ENCODE measurements around the gene CCDC6.
"Not testable (repeated sequence)": the region's sequence is repeated elsewhere in the genome, so short reads cannot be mapped to it uniquely, and the experiment has no call there.

The CCDC6 gene

DNA sequence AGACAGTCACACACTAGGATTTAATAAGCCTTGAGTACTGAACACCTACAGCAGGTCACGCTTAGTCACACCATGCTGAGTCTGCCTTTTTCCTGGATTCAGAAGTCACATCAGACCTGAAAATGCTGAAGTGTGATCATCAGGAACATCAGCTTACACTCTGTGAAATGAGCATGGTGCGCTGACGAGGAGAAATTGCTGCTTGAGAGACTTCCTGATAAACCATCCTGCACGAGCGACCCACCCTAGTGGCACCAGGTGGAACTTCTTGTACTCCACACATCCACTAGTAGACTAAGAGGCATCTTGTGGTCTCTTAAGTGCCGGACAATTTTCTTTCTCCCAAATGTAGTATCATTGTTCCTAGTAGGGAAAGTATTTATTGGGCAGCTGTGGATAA, 101.3 kb downstream of the CCDC6 start:
- DNase-seq: no peak

- DNase-seq: no peak
These were observed 102.1 kb downstream of the CCDC6 start for GRCh38 chr10:59804220-59804619.

GRCh38 chr10:59803714-59804113, 102.6 kb downstream of the CCDC6 start:
- no peak for DNase-seq

DNA sequence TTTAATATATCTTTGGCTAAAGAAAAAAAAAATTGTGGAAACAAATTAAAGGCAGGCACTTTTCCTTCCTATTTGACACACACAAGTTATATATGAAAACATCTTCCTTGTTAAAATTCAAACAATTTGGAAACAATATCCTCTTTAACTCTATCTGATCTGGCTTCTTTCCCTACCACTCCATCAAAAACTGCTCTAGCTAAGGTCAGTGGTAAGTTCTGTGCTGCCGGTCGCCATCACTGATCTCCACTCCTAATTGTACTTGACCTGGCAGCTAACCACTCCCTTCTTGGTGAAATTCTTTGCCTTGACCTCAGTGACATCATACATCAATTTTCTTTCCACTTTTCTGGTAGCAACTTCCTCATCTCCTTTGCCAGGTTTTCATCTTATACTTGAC, 105.2 kb downstream of the CCDC6 start:
- DNase-seq: no peak

DNA sequence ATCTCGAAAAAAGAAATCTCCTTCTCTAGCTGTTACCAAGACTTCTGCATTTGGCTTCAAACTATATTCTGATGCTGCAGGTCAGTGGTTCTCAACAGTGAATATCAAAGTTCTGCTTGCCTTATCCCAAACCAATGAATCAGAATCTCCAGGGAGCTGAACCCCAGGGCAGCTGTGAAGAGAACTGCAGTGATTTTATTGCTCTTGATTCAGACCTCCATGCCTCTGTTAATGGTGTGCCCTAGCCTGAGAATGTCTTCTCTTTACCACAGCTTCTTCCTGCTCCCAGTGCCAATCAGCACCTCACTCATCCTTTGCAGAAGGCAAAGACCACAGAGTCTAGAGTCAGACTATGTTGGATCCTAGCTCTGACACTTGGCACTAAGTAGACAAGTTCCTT, 106.9 kb downstream of the CCDC6 start:
- DNase-seq: no peak

- no peak for DNase-seq
These were observed 112.4 kb downstream of the CCDC6 start for GRCh38 chr10:59793919-59794318.

- DNase-seq: no peak
These were observed 113.5 kb downstream of the CCDC6 start for GRCh38 chr10:59792812-59793211.

GRCh38 chr10:59791601-59792000, 114.8 kb downstream of the CCDC6 start:
- no peak for DNase-seq

DNA sequence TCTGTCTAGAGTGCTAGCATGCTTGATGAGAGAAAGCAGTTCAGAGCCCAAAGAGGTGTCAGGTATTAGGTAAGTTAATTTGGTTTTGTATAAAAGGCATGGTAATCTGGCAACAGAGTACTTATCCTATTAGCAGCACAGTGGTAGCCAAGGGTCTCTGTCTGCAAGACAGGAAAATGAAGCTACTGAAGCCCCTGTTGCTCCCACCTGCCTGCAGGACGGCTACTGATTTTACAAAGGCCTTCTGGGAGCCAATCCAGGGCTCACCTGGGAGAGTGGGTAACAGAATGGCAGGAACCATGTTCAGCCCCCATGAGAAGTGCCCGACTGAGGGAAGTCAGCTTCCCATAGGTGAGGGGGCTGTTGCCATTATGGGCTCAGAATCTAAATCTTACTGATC, 116.3 kb downstream of the CCDC6 start:
- DNase-seq: not testable (repeated sequence)

DNA sequence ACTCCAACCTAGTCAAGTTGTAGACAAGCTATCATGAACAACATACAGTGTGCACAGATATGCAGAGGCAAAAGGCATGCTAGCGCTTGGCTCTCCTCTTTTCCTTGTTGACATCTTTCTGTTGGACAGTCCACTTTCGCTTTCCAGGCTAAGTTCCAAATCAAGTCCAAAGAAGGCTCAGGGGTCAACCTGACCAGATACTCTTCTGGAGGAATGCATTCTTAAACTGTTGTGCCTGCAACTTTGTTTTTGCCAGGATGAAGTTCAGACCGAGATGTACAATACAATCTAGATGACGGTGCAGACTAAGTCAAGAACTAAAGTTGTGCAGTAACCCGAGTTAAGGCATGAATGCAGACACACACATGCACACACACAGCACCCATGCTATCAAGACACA, 117.4 kb downstream of the CCDC6 start:
- not testable (repeated sequence) for DNase-seq

- not testable (repeated sequence) for DNase-seq
These were observed 119.3 kb downstream of the CCDC6 start for GRCh38 chr10:59787032-59787431.

- not testable (repeated sequence) for DNase-seq
These were observed 120.9 kb downstream of the CCDC6 start for GRCh38 chr10:59785476-59785875.

DNA sequence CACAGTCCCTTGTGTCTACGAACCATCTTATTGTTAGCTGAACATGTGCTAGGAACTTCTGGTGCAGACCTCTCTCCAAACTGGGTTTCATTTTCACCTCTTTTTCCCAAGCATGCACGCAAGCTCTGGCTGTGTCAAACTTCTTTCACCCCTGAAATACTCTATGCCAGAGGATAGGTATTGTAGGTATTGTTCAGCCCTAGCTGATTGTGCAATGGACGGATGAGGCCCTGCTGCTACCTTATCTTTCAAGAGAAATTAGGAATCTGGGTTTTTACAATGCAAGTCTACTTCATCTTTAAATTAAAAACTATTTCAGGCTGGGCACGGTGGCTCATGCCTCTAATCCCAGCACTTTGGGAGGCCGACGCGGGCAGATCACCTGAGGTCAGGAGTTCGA, 124.8 kb downstream of the CCDC6 start:
- no peak for DNase-seq

DNA sequence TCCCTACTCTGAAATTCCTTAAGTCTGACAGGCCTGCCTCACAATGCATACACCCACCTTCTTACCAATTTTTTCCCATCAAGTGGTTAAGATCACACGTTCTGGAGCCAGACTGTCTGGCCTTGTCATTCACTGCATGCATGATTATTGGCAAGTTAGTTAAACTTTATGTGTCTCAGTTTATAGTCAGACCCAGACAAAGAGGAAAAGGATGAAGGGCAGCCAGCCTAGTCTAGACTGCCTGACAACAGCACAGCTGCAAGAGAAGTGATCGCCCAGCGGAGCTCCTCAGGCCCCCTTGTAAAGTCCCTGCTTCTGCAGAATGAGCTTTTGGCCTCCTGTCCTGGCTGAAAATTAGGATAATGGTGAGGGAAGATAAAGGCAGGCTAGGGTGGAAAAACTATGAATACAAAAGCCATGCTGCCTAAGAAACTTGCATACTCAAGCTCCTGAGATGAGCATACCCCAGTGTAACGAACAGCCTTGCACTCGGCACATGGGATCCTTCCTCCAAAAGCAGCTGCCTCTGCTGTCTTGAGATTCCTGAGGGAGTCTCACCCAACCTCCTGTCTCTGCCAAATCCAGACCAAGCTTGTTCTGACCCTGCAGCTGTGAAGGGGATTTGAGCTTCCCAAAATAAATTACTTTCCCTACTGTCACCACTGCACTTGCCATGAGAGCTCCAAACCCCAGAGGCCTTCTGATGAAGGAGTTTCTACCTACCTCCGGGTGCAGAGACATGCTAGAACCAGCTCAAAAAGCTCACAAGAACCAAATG, 126.4 kb downstream of the CCDC6 start:
- DNase-seq: no peak

DNA sequence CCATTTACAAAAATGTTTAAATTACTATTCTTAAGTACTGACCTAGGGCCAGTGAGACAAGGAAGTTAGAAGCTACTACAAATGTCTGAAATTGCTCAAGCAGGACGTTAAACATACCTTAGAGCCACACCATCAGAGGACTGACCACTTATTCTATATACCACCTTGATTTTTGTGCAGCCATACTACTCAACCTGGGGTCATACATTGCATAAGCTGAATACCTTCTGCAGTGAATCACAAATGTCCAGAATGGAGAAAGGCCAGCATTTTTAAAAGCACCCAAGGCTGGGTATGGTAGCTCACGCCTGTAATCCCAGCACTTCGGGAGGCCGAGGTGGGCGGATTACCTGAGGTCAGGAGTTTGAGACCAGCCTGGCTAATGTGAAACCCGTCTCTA, 131.9 kb downstream of the CCDC6 start:
- no peak for DNase-seq

- no peak for DNase-seq
These were observed 133.3 kb downstream of the CCDC6 start for GRCh38 chr10:59773088-59773487.

DNA sequence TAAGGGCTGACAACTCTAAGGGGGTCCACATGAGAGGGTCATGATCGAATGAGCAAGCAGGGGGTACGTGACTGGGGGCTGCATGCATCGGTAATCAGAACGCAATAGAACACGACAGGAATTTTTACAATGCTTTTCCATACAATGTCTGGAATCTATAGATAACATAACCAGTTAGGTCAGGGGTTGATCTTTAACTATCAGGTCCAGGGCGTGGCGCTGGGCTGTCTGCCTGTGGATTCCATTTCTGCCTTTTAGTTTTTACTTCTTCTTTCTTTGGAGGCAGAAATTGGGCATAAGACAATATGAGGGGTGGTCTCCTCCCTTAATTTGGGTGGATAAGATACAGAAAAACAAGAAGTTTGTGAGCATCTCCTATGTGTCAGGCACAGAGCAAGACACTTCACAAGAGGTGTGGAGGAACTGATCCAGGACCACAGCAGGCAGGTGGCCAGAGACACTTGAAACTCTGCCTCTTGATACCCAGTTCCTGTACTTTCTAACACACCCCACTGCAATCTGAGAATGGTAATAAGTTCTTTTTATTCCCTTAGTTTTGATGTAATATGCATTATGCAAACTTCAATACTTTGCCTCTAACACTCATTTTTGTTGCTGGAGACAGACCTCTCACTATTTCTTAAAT, 135.1 kb downstream of the CCDC6 start:
- no peak for DNase-seq

DNA sequence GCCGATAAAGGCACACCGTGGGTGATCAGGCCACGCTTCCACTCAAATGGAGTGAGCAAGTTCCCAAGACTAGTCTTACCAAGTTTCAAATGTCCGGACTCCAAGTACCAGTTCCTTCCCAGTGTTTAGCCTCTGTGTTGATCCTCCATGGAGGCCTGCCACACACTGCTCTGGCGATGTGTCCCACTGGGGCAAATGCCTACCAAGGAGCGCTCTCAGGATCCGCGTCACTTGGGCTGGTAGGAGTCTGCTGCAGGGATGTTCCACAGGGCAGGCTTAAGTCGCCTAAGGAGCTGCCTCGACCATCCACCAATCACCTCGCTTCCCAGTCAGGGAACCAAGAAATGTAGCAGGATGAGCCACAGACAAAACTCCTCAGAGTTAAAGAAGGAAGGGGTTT, 135.7 kb downstream of the CCDC6 start:
- DNase-seq: no peak

- no peak for DNase-seq
These were observed 143.9 kb downstream of the CCDC6 start for GRCh38 chr10:59762505-59762904.

DNA sequence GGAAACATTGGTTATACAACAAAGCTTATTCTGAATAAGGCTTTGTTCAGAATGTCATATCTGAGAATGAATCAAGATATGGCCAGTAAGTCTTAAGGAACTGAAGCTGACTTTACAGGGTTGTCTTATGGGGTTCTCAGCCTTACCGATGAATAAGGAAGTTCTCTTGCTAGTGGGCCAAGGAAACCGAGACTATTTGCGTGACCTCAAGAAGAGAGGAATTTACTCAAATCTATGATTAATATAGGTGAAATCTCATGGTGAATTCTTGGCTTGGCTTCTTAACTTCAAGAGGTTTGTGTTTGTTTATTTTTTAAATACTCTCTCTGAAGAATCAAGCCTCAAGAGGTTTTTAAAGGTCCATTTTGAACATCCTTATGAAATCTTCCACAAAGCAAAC, 148.4 kb downstream of the CCDC6 start:
- no peak for DNase-seq

DNA sequence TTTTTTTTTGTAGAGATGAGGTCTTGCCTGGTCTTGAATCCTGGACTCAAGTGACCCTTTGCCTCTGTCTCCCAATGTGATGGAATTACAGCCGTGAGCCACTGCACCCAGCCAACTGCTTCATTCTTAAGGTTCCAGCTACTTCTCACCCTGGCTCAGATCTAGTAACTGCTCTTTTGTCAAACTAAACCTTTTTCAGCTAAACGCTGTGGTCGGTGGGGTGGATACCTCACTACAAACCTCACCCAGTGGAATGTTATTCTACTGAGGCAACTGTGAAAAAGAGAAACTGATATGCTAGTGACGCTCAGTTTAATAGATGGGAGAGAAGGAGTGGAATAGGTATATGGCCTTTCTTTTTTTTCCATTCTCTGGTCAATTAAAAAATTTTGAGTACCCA, 151.4 kb downstream of the CCDC6 start:
- no peak for DNase-seq

DNA sequence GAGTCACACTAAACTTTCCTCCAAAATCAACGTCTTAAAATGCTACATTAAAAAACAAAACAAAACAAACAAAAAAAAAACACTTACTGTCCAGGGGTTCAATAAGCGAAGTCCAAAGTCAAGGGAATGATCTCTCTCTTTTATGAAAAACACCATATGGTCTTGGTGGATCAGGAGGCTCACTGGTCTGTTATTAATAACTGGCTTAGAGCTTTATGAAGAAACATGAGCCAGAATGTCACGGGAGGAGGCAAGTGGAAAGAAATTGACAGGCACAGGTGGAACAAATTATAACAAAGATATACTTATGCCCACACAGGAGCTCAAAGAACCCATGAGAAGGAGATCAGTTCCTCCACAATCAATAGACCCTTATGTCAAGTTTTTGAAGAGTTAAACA, 153.1 kb downstream of the CCDC6 start, which contains the start of gene MRLN:
TSS of gene MRLN (minus strand) at position 189 of the 400 bp plus-strand sequence.
- peak; percentile 68 for DNase-seq

DNA sequence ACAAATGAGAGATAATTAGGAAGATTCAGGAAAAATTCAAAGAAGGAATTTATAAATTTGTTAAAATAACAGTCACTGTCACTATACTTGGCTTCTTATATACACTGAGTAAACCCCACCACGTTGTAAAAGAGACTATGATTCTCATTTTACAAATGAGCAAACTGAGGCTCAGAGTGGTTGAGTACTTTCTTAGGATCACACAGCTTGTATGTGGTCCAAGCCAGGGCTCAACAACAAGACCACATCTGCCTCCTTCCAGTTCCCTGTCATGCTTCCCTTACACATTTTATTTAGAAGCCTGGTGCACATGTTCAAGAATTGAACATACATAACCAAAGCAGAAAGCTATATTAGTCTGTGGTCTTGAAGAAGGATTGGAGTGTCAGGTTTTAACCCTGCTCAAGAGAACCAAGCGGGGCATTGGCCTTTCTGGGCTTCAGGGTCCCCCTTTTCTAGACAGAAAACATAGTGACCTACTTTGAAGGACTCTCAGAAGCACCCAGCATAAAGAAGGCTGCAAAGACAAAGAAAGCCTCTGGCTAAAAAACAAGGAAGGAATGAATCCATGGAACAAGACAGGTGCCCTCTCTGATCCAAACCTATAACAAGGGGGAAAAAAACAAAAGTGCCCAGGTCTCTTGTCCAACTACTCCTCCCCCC, 153.9 kb downstream of the CCDC6 start:
- no peak for DNase-seq

Measured in NCI-H2171 (cell line).